Neural progenitor cell (in vitro differentiated cells): ENCODE measurements around the gene MRPS10. TPM values are rescaled to one million over a fixed set of nuclear protein-coding genes. Genes with fewer than 3 reads are reported as not detected.

Experiments
- DNase-seq: peaks from one replicate; pipeline ENCODE4 v3.0.0-alpha.2; 2016; ENCODE audit warnings: low spot score
- H2AFZ ChIP-seq: fragments of 200-600 bp; sonication (generic); replicated peaks from 2 replicates; pipeline ENCODE4 v1.6.1; 2016; ENCODE audit warnings: antibody characterized with exemption
- H3F3A ChIP-seq: fragments of 200-600 bp; sonication (generic); 2 replicates; pipeline ENCODE4 v1.6.1; 2016; ENCODE audit warnings: antibody characterized with exemption, low read depth
- H3K27ac ChIP-seq: fragments of 200-600 bp; sonication (generic); 2 replicates; pipeline ENCODE4 v1.5.1; 2016; ENCODE audit warnings: mild to moderate bottlenecking
- H3K27me3 ChIP-seq: fragments of 200-600 bp; sonication (generic); 2 replicates; pipeline ENCODE4 v1.6.1; 2016; ENCODE audit warnings: mild to moderate bottlenecking, moderate library complexity
- H3K36me3 ChIP-seq: fragments of 200-600 bp; sonication (generic); 2 replicates; pipeline ENCODE4 v1.5.1; 2016
- H3K4me1 ChIP-seq: fragments of 200-600 bp; sonication (generic); 2 replicates; pipeline ENCODE4 v1.6.1; 2016; ENCODE audit warnings: mixed run types
- H3K4me2 ChIP-seq: fragments of 200-600 bp; sonication (generic); 2 replicates; pipeline ENCODE4 v1.6.1; 2016
- H3K4me3 ChIP-seq: fragments of 200-600 bp; sonication (generic); 2 replicates; pipeline ENCODE4 v1.5.1; 2016
- H3K79me2 ChIP-seq: fragments of 200-600 bp; sonication (generic); 2 replicates; pipeline ENCODE4 v1.6.1; 2016; ENCODE audit warnings: low read depth
- H3K9ac ChIP-seq: fragments of 200-600 bp; sonication (generic); 2 replicates; pipeline ENCODE4 v1.6.1; 2016
- H3K9me3 ChIP-seq: fragments of 200-600 bp; sonication (generic); 2 replicates; pipeline ENCODE4 v1.5.1; 2016; ENCODE audit warnings: low read depth
- H4K20me1 ChIP-seq: fragments of 200-600 bp; sonication (generic); 2 replicates; pipeline ENCODE4 v1.6.1; 2016; ENCODE audit warnings: low read depth
- H3K27ac Mint-ChIP-seq: 3 replicates; pipeline ENCODE4 v1.8.0; 2021; ENCODE audit warnings: mixed read lengths
- H3K27me3 Mint-ChIP-seq: 2 replicates; pipeline ENCODE4 v1.8.0; 2022; ENCODE audit warnings: low read depth, mild to moderate bottlenecking, inconsistent platforms, moderate library complexity, mixed read lengths; ENCODE audit not compliant: insufficient read depth
- H3K36me3 Mint-ChIP-seq: 3 replicates; pipeline ENCODE4 v1.8.0; 2021; ENCODE audit warnings: mixed read lengths
- H3K4me1 Mint-ChIP-seq: 3 replicates; pipeline ENCODE4 v1.8.0; 2021; ENCODE audit warnings: mixed read lengths
- H3K4me3 Mint-ChIP-seq: 3 replicates; pipeline ENCODE4 v1.8.0; 2021; ENCODE audit warnings: mild to moderate bottlenecking, moderate library complexity, mixed read lengths
- H3K9me3 Mint-ChIP-seq: 3 replicates; pipeline ENCODE4 v1.8.0; 2020; ENCODE audit warnings: mixed read lengths
- CTCF ChIP-seq: fragments of 200-600 bp; sonication (generic); IDR thresholded peaks from 2 replicates; pipeline ENCODE4 v1.5.1; 2017; ENCODE audit warnings: antibody characterized with exemption, mild to moderate bottlenecking
- EZH2 ChIP-seq: fragments of 200-600 bp; sonication (generic); IDR thresholded peaks from 2 replicates; pipeline ENCODE4 v1.6.1; 2017; ENCODE audit warnings: antibody characterized with exemption, mild to moderate bottlenecking, moderate library complexity
- EZH2phosphoT487 ChIP-seq: fragments of 200-600 bp; sonication (generic); IDR thresholded peaks from 2 replicates; pipeline ENCODE4 v1.6.1; 2017; ENCODE audit warnings: antibody characterized with exemption
- total RNA-seq: library from RNA; depleted of rRNA; stranded (reverse); fragments of >200 nt; gene quantifications from 2 replicates; pipeline ENCODE4 v1.2.3, GENCODE V29; 2015; ENCODE audit warnings: low replicate concordance

Gene MRPS10
- total RNA-seq, 1 donor from 2014 or later = 68.0 TPM

- no peaks in the 10 kb centered on the region for H3K36me3 ChIP-seq
- peaks cover 20% of the 10 kb centered on the region for H3K4me1 ChIP-seq
- peaks cover 3% of the 10 kb centered on the region for H3K27me3 Mint-ChIP-seq
- H3K27ac ChIP-seq = no peak overlapping the region
- no peak overlapping the region for H3K4me3 ChIP-seq
- H3K27me3 ChIP-seq = no peaks in the 10 kb centered on the region
- peaks cover 15% of the 10 kb centered on the region for H3K36me3 Mint-ChIP-seq
- no peak overlapping the region for H3K4me2 ChIP-seq
- H2AFZ ChIP-seq = no peak overlapping the region
- no peak overlapping the region for H3K9ac ChIP-seq
- H3K9me3 ChIP-seq = no peaks in the 10 kb centered on the region
- H3K4me3 Mint-ChIP-seq = no peak overlapping the region
- DNase-seq = no peak
- TF ChIP-seq EZH2 = no peak
- no peak for TF ChIP-seq EZH2phosphoT487
- no peak overlapping the region for H3K27ac Mint-ChIP-seq
- H3K79me2 ChIP-seq = no peaks in the 10 kb centered on the region
- no peaks in the 10 kb centered on the region for H4K20me1 ChIP-seq
- no peaks in the 10 kb centered on the region for H3K9me3 Mint-ChIP-seq
- peaks cover 13% of the 10 kb centered on the region for H3F3A ChIP-seq
- peaks cover 7% of the 10 kb centered on the region for H3K4me1 Mint-ChIP-seq
Observed at GRCh38 chr6:42237857-42238256, 20.2 kb upstream of the MRPS10 start.

GRCh38 chr6:42236682-42237473 is 19.2 kb upstream of the MRPS10 start:
- Mint-ChIP-seq H3K27me3 (peaks cover 3% of the 10 kb centered on the region), H3K4me3 (no peak overlapping the region)
- no peak overlapping the region for H3K4me3 ChIP-seq

GRCh38 chr6:42236030-42236429 is 18.4 kb upstream of the MRPS10 start:
- Histone ChIP-seq H2AFZ (no peak overlapping the region), H3K27ac (no peak overlapping the region), H3K9me3 (no peaks in the 10 kb centered on the region), H3K4me3 (no peak overlapping the region), H3K79me2 (no peaks in the 10 kb centered on the region), H4K20me1 (no peaks in the 10 kb centered on the region), H3K27me3 (no peaks in the 10 kb centered on the region), H3K36me3 (no peaks in the 10 kb centered on the region), H3F3A (peaks cover 4% of the 10 kb centered on the region), H3K4me1 (peaks cover 12% of the 10 kb centered on the region), H3K4me2 (no peak overlapping the region), H3K9ac (no peak overlapping the region)
- no peaks in the 10 kb centered on the region for H3K9me3 Mint-ChIP-seq
- H3K4me3 Mint-ChIP-seq = no peak overlapping the region
- no peak for DNase-seq
- no peak overlapping the region for H3K27ac Mint-ChIP-seq
- peaks cover 7% of the 10 kb centered on the region for H3K4me1 Mint-ChIP-seq
- H3K27me3 Mint-ChIP-seq = peaks cover 3% of the 10 kb centered on the region
- peaks cover 20% of the 10 kb centered on the region for H3K36me3 Mint-ChIP-seq
- TF ChIP-seq CTCF (no peak), EZH2 (no peak), EZH2phosphoT487 (no peak)

More at GRCh38 chr6:42236682-42237473, 19.2 kb upstream of the MRPS10 start:
- Histone ChIP-seq H3K9ac (no peak overlapping the region), H4K20me1 (no peaks in the 10 kb centered on the region), H3K9me3 (no peaks in the 10 kb centered on the region), H3K4me1 (peaks cover 15% of the 10 kb centered on the region), H3K79me2 (no peaks in the 10 kb centered on the region), H3K4me2 (no peak overlapping the region), H2AFZ (no peak overlapping the region), H3K27ac (no peak overlapping the region), H3F3A (peaks cover 7% of the 10 kb centered on the region), H3K36me3 (no peaks in the 10 kb centered on the region), H3K27me3 (no peaks in the 10 kb centered on the region)
- TF ChIP-seq CTCF (no peak), EZH2phosphoT487 (no peak), EZH2 (no peak)
- Mint-ChIP-seq H3K36me3 (peaks cover 19% of the 10 kb centered on the region), H3K9me3 (no peaks in the 10 kb centered on the region), H3K4me1 (peaks cover 7% of the 10 kb centered on the region), H3K27ac (no peak overlapping the region)
- DNase-seq = no peak

GRCh38 chr6:42232035-42232434 is 14.4 kb upstream of the MRPS10 start:
- H3K79me2 ChIP-seq = no peaks in the 10 kb centered on the region
- Mint-ChIP-seq H3K4me1 (peaks cover 6% of the 10 kb centered on the region), H3K4me3 (no peak overlapping the region), H3K9me3 (no peaks in the 10 kb centered on the region), H3K27ac (no peak overlapping the region), H3K36me3 (peaks cover 19% of the 10 kb centered on the region), H3K27me3 (peaks cover 6% of the 10 kb centered on the region)
- no peaks in the 10 kb centered on the region for H3K4me1 ChIP-seq
- no peaks in the 10 kb centered on the region for H3K36me3 ChIP-seq
- no peak overlapping the region for H3K27ac ChIP-seq
- no peaks in the 10 kb centered on the region for H3K9me3 ChIP-seq
- H3K9ac ChIP-seq = no peak overlapping the region
- H3K4me2 ChIP-seq = no peak overlapping the region
- TF ChIP-seq EZH2phosphoT487 (no peak), CTCF (no peak), EZH2 (no peak)
- H4K20me1 ChIP-seq = no peaks in the 10 kb centered on the region
- DNase-seq = no peak
- H3K27me3 ChIP-seq = no peaks in the 10 kb centered on the region
- no peak overlapping the region for H3K4me3 ChIP-seq
- no peak overlapping the region for H2AFZ ChIP-seq
- H3F3A ChIP-seq = peaks cover 4% of the 10 kb centered on the region
